NCI-H345 (cell line): Measurements from ENCODE around the gene EVC.
"Not testable (repeated sequence)": the region's sequence is repeated elsewhere in the genome, so short reads cannot be mapped to it uniquely, and the experiment has no call there.

Experiments
- DNase-seq: peaks from one replicate; lab custom pipeline; 2025; lab: John Stamatoyannopoulos, UW

Gene EVC

DNA sequence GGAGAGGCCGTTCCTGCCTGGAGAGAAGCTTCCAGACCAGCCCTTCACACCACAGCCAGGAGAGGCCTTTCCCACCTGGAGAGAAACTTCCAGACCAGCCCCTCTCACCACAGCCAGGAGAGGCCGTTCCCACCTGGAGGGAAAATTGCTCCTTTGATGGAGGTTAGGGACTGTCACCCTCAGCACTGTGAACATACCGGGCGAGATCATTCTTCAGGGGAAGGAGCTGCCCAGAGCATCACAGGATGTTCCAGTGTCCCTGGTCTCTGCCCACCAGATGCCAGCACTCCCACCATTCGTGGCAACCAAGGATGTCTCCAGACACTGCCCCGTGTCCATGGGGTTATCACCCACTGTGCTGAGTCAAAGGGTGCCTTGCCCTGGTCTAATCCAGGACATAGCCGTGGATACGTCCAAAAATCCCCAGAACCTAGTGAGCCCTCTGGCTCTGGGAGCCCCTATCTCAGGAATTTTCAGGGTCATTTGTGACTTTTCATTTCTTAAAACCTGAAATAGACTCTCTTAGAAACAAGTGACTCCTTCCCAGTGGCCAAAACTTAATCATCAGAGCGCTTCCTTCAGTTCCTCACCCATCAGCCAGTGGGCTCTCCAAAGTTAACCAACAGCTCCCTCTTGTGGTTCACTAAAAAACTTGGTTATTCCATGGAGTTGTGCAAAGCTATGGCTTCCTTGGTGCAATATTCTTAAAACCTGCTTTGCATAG is 101.7 kb downstream of the EVC start:
- peak; percentile 33 for DNase-seq

DNA sequence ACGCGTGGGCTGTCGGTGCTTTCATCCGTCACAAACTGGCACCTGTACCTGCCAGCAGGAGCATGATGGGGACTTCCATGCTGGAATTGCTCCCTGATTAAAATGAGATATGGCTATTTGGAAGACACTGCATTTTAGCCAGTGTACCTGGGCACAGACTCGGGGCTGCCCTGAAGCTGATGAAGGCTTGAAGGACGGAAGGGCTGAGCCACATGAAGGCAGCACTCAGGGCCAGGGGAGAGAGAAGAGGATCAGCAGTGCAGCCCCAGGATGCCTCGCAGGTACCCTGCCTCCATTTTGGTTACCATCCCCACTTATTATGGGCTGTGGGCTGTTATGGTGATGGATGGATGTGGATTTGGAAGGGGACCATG is 102.9 kb downstream of the EVC start:
- DNase-seq: no peak

DNA sequence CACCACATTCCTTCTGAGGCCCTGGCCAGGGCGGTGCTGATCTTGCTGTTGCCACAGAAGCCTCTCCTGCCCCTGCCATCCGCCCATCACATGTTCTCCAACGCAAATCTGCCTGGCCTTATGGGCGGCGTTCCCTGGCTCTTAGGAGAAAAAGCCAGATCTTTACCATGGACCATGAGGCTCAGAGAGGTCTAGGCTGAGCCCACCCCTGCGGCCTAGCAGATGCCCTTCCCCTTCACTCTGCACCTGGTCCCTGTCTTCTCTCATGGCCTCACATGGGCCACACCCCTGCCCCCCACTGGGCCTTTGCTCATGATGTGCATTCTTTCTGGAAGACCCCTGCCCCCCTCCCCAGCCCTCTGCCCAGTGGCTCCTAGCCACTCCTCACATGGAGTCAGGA is 103.4 kb downstream of the EVC start:
- DNase-seq: no peak

DNA sequence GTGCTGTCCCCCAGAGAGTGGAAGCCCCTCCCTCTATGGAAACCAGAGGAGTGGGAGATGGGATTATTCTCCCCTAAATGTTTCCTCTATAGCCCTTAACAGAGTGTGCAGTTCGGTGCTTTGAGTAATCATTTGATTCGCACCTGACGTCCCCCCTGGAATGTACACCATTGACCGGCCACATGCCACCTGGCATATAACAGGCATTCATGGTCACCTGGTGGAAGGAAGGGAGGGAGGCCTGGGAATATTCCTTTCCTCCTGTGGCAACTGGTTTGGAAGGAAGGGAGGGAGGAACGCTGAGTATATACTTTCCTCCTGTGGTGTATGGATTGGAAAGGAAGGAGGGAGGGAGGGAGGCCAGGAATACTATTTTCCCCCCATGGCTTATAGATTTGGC is 104.6 kb downstream of the EVC start:
- DNase-seq: no peak

DNA sequence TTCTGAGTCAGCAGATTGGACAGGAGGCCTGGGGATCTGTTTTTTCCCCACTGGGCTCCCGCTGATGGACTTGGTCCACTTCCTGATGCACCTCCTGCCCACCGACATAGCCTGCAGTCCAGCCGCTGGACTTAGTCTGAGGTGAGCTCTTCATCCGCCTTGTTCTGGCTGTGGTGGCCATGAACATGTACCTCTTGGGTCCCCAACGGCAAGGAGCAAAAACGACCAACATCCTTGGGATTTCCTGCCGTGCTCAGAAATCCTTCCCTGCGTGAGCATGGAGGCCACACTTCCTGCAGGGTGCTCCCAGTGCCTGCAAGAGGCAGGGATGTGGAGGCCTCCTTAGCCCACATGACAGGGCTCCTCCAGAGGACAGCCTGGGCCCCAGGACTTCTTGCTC is 105.1 kb downstream of the EVC start:
- no peak for DNase-seq

DNA sequence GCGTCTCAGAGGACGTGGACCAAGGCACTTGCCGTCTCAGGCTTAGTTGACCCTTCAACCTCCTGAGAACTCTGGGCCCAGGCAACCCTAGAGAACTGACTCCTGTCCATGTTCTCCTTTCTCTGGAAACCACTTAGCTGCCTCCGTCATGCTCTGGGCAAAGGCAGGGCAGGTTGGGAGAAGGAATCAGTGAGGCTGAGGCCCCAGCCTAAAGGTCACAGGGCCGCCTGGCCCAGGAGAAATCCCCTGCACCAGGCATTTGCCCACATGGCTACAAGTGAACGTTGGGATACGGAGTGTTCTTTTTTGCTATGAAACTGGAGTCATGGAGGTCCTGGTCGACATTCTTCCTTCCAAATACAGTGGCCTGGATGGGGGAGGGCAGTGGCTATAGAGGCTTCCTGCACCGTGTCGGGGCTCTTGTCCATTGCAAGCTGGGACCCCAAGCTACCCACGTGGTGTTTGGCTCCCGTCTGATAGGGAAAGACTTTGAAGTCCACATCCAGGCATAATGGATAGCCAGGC is 105.9 kb downstream of the EVC start:
- no peak for DNase-seq

DNA sequence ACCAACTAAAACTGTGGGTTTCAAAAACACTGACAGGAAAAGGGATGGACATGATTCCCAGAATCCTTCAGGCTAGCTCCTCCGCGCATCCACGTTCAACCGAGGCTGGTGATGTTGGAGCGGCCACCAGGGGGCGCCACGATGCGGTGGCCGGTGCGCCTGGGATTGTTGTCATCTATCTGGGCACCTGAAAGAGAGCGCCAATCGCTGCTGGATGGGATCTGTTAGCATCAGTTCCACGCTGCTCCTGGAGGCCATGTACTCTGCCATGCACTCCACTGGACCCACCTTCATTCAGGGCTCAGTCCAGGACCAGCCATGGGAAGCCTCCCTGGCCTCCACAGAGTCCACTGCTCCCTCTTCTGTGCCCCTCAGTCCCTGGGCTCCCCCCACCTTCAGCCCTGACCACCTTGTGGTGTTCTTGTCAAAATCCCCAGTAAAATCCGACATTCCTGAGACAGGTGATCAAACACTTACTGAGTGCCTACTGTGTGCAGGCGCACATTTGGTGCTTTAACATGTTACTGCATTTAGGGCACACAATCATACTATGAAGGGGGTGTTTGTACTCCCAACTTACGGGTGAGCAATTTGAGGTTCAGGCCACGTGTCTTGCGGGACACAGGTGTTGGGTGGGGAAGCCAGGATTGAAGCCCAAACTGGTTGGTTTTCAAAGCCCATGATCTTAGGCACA is 110.8 kb downstream of the EVC start:
- DNase-seq: no peak

DNA sequence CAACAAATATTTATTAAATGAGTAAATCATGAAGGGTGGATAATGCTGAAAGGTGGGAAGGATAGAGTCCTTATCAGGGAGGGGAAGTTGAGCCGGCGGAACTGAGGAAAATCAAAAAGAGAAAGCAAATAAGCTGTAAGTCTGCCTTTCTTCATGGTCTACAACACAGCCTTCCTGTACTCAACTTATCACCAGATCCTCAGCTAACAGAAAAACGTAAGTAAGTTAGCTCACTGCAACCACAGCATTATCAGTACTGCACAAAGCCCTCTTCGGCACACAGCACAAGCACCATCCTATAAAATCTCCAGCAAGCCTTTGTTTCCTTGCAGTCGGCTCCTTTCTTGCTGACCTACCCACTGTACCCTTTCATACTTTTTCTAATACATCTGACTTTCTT is 111.6 kb downstream of the EVC start:
- no peak for DNase-seq

DNA sequence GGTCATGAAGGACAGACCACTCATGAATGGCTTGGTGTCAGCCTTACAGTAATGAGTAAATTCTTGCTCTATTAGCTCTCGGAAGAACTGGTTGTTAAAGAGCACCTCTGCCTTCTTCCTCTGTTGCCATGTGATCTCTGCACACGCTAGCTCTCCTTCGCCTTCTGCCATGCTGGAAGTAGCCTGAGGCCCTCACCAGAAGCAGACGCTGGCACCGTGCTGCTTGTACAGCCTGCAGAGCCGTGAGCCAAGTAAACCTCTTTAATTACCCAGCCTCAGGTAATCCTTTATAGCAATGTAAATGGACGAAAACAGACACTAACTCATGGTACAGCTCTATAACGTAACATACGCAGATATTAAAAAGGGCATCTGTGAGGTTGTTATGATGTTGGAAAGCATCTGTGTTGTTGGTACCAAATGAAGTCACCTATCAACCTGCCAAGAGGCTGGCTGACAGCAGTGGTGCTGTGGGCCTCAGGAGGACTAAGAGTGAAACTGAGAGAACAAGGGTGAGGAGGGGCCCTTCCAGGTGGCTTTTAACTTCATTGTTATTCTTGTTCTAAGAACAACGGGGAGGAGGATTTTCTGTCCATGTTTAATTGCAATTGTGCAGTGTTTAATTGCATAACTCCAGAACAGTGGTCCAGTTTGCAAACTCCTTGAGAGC is 112.7 kb downstream of the EVC start:
- DNase-seq: no peak

DNA sequence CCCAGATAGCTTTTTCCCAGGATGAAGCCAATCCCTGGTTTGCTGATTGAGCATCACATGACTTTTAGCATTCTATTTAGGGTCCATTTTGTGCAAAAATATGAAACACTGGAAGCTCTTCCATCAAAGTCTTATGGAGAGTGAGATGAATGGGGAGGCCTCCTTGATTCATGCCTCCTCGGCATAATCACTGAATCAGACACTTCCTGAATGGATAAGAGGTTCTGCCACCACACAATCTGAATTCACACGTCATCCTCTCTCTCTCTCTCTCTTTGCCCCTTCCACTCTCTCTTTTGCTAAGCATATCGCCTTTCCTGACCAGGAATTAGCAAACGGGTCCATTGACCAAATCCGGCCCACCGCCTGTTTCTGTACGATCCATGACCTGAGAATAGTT is 113.2 kb downstream of the EVC start:
- DNase-seq: no peak

DNA sequence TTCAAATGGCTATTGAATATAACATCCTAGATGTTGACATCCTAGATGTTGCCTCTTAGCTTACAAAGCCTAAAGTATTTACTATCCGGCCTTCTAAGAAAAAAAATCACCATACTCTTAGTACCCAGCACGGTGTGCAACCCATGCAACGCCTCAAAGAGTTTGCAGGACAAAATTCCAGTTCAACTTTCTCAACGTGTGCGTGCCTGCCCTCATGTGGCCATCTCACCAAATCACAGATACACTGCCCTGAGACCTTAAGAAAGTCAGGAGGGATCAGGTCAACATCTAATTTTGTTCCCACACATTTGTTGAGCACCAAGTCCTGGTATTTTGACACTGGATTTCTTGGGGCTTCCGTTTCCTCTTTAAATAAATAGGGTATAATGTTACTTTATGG is 113.6 kb downstream of the EVC start:
- DNase-seq: peak; percentile 4

DNA sequence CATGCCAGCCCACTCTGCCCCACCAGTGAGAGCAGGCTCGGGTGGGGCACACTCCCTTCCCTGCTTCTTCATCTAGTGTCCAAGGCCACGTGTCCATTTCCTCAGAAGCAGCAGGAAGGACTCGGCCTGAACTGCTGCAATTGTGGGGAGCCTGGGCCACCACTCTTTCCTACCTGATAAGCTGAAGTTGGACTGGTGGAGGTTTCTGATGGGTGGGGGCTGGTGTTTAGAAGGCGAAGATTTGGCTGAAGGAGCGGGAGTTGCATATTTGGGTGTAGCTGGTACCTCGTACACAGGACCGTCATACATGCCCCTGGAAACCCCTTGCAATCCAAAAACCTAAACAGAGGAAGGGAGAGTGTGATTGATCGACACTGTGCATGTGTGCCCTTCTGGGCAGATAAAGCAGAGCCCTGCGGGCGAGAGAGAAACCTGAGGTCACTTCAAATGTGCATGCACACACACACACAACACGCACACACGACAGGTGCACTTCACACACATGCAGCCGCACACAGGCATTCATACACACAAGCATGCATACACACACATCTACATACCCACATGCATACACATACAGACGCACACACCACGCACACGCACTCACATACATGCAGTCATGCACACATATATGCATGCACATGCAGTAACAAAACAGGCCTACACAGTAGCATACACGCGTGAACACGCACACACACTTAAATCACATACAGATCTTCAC is 114.5 kb downstream of the EVC start:
- no peak for DNase-seq

DNA sequence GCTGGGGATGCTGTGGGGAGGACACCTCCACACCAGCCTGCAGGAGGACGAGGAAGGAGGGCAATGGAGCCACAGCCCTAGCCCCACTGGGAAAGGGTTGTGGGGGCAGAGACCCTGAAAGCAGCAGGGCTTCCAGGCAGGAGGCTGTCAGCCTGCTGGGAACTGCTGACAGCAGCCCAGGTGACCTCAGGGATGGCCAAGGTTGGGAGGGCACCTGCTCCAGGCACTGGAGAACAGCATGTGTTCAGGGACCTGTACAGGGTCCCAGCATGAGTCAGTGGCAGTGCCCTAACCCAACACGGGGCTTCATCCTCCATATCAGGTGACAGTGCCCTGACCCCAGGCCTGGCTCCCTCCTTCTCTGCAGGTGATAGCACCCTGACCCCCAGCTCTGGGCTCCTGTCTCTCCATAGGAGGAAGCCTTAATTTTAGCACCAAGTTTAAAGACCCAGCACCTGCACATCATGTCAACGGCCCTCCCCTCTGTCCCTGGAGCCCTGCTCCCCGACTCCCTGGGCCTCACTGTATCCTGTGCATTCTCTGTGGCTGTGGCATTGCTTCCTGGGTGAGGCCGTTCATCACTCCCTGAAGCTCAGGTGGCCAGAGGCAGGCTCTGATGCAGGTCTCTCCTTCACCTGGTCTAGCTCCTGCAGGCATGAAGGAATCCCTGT is 115.6 kb downstream of the EVC start:
- DNase-seq: no peak

DNA sequence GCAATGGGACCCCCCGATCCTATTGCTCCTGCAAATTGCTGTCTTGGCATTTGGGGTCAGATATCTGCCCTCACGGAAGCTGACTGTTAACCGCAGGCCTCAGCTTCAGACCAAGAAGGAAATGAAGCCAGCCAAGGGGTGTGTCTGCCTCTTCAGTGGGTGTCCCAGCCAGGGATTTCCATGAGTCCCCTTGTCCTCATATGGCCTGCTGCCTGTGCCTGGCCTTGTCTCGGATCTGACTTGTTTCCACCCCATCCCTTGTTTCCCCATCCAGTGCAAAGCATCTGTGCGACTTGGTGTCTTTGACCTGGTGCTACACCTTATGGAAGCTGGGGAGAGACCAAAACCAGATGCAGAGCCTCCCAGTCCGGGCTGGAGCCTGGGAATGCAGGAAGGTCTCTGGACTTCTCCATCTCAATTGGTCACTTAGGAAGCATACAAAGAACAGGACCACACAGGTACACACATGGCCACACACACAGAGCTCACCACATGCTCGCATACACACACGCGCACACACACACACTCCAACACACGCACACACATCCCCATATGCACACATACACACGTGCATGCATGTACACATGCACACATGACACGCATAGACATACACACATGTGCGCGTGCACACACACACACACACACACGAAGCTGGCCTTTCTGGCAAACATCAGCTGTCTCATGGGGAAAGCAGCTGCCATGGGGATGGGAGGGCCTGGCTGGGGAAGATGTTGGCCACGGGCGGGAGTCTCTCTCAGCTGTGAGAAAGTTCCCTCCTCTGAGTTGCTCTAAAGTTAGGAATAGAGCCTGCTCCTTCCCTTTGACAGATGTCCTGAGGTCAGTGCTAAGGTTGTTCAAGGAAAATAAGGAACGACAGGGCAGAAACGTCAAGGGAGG is 116.4 kb downstream of the EVC start:
- no peak for DNase-seq

DNA sequence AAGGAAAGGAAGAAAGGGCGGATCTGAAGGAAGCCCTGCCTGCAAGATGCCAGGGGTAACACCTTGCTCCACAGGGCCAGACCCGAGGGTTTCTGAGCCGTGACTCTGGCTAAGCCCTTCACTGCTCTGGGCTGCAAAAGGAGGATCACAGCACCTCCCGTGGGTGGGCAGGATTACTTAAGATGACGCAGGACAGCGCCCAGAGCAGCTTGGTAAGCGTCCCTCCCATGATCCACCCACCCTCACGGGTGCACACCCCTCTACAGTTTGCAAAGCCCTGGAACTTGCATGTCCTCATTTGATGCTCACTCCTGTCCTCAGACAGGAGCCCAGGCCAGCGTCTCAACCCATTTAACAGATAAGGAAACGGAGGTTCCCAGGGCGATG is 117.0 kb downstream of the EVC start:
- no peak for DNase-seq

DNA sequence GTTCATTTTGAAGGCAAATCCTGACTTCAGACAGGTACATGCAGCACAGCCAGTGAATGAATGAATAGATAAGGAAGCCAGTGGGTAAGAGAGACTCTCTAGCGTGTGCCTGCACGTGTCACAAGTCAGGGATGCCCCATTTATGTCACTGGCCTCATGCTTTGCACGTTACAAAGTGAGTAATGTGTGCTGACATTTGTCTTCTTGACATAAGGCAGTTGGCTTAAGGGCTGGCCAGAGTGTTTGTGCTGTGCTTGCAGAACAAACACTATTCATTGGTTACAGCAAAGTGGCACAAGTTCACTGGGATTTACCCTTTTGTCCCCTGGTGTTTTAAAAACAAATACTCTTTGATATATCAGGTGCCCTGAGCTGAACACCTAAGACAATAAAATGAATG is 125.9 kb downstream of the EVC start:
- DNase-seq: no peak

DNA sequence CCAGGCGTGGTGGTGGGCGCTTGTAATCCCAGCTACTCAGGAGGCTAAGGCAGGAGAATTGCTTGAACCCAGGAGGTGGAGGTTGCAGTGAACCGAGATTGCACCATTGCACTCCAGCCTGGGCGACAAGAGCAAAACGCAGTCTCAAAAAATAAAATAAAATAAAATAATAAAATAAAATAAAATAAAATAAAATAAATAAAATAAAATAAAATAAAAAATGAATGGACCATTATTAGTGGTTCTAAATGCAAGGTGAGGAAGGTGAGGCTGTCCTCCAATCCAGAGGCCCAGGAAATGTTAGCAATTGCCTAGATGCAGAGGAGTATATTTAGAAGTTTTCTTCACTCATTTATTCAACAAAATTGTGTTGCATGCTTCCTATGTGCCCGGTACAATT is 126.5 kb downstream of the EVC start:
- DNase-seq: not testable (repeated sequence)

DNA sequence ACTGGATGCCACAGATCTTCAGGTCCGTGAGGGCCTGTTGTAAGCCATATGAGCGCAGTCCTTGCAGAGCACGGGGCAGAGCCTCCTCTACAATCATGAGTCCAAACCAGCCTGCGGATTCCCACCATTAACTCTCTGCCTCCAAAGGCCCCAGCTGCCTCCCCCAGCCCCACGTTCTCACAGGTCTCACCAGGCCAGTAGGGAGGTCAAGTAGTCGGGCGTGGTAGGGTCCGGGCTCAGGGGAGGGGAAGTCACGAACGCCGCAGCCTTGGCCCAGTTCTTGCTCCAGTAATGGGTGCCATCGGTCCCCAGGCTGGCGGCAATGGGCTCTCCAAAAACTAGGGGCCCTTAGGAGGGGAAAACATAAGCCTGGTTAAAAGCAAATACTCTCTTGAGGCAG is 128.3 kb downstream of the EVC start:
- DNase-seq: no peak

DNA sequence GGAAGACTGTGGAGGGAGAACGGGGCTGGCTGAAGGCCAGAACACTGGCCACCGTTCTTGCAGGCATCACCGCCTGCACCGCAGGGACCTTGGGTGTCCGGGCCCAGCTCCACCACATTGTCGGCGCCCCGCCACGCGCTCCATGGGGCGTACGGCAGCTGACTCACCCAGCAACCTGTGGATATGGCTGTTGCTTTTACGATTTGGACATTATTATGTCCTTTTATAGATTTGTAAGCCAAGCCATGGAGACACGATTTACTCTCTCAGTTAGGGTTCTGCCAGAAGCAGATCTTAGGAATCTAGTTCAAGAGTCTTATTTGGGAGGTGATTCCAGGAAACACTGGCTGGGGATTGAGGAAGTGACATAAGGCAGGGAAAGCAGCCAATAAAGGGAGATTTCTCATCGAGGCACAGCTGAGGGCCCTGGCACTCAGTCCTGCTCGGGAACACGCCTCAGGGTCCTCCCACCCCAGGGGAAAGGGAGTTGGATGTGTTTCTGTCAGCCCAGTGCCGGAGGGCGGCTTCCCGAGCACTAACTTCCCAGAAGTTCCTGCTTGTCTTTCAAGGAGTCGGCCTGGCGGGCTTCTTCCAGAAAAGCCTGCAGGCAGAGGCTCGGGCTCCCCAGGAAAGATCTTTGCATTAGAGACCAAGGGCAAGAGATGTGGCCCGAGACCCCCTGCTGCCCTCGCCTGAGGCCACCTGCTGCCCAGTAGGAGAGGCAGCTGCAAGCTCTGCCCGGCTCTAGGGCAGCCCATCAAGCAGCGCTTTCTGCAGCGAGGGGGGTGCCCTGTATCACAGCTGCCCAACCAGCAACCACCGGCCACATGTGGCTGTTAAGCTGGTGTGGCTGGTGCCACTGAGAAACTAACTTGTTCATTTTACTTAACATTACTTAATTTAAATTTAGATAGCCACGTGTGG is 129.0 kb downstream of the EVC start:
- no peak for DNase-seq

DNA sequence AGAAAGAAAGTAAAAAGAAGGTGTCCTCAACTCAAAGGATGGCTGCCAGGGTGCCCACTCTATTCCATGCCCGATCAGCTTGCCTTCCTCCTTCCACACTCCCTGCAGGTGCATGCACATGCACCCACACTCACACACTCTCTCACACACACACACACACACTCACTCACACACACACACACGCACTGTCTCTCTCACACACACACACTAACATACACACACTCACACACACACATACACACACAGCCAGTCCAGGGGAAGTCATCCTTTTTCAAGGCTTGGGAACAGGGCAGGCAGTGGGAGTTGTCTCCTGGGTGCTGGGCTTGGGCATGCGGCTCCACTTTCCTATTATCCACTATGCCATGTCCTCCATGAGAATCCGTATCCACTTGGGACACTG is 131.5 kb downstream of the EVC start:
- DNase-seq: no peak
